Natural killer cell (primary cell): ENCODE measurements around the gene BTBD19. TPM values are rescaled to one million over a fixed set of nuclear protein-coding genes. Genes with fewer than 3 reads are reported as not detected.

Source experiments
- ATAC-seq, 3 donors: fragments of 150-1000 bp in 2 of 3; fragments of 200-7000 bp in 1 of 3; cut with Tn5 transposase; 1 replicate in 1 of 3; 2 replicates in 2 of 3; pipeline ENCODE4 v1.10.0; 2021; ENCODE audit warnings: mild to moderate bottlenecking in 2 of 3, moderate library complexity in 2 of 3
- DNase-seq, 2 donors: peaks; one replicate each; pipeline versions ENCODE4 v3.0.0 to v3.0.0-alpha.2; 2013 to 2021; ENCODE audit warnings: mixed read lengths in 1 of 2
- H3K27ac ChIP-seq: one replicate; pipeline ENCODE4 v1.5.1; 2013; ENCODE audit warnings: mild to moderate bottlenecking, low read length
- H3K27me3 ChIP-seq: one replicate; pipeline ENCODE4 v1.6.1; 2013; ENCODE audit warnings: low read length; ENCODE audit not compliant: control insufficient read depth, insufficient read depth
- H3K36me3 ChIP-seq: one replicate; pipeline ENCODE4 v1.6.1; 2013; ENCODE audit warnings: low read length; ENCODE audit not compliant: control insufficient read depth, insufficient read depth
- H3K4me1 ChIP-seq: one replicate; pipeline ENCODE4 v1.6.1; 2013; ENCODE audit warnings: low read length; ENCODE audit not compliant: control insufficient read depth, insufficient read depth
- H3K4me3 ChIP-seq: one replicate; pipeline ENCODE4 v1.5.1; 2013; ENCODE audit warnings: low read length
- H3K9me3 ChIP-seq: one replicate; pipeline ENCODE4 v1.6.1; 2013; ENCODE audit warnings: low read length; ENCODE audit not compliant: control insufficient read depth, insufficient read depth
- H3K27ac Mint-ChIP-seq, 2 donors: one replicate each; pipeline ENCODE4 v1.8.0; 2022; ENCODE audit warnings: mild to moderate bottlenecking in 2 of 2, mixed read lengths in 2 of 2, moderate library complexity in 1 of 2
- H3K27me3 Mint-ChIP-seq, 2 donors: one replicate each; pipeline ENCODE4 v1.8.0; 2022; ENCODE audit warnings: low read depth in 2 of 2, mixed read lengths in 2 of 2
- H3K36me3 Mint-ChIP-seq: one replicate; pipeline ENCODE4 v1.8.0; 2022; ENCODE audit warnings: mixed read lengths
- H3K4me1 Mint-ChIP-seq, 2 donors: one replicate each; pipeline ENCODE4 v1.8.0; 2022; ENCODE audit warnings: mixed read lengths in 2 of 2
- H3K4me3 Mint-ChIP-seq: one replicate; pipeline ENCODE4 v1.8.0; 2022; ENCODE audit warnings: mild to moderate bottlenecking, moderate library complexity, mixed read lengths
- H3K9me3 Mint-ChIP-seq, 2 donors: one replicate each; pipeline ENCODE4 v1.8.0; 2022; ENCODE audit warnings: mixed read lengths in 2 of 2
- WGBS: methylation state at CpG from one replicate; pipeline ENCODE4 v1.1.7; 2013; ENCODE audit warnings: missing lambda C conversion rate; ENCODE audit not compliant: insufficient coverage; 5-methylcytosine and 5-hydroxymethylcytosine counted together
- intact Hi-C: fragments of 100-400 bp; cut with micrococcal nuclease; formaldehyde crosslinking; loops from one replicate; pipeline ENCODE4 v1.14.2; 2022
- total RNA-seq, 4 donors: library from RNA; stranded (reverse); fragments of 120-200 nt in 1 of 4; gene quantifications; one replicate each; pipeline versions ENCODE4 v1.2.3 to v1.2.4, GENCODE V29; 2013 to 2022
- TF ChIP-seq, protein P1 (sequence below): fragments of 200-600 bp; IDR thresholded peaks from one replicate; pipeline ENCODE4 v1.8.0; 2022; ENCODE audit warnings: antibody characterized with exemption

The BTBD19 gene
- total RNA-seq, 3 donors from 2014 or later (not counting 1 experiment from before 2014, with no cell fraction given), result 4.4 to 5.7 (median 4.9) TPM

GRCh38 chr1:44830900-44831304 lies 22.6 kb downstream of the BTBD19 start:
- no peak for DNase-seq
- H3K27ac Mint-ChIP-seq, result no peak overlapping the region
- H3K4me1 ChIP-seq, result peaks cover 14% of the 10 kb centered on the region
- H3K4me1 Mint-ChIP-seq, result peaks cover 5% of the 10 kb centered on the region in 2 donors
- no peak overlapping the region for H3K27ac ChIP-seq
- H3K9me3 Mint-ChIP-seq, result no peaks in the 10 kb centered on the region
- H3K27me3 ChIP-seq, result no peaks in the 10 kb centered on the region
- ATAC-seq, result no peak
- no peak overlapping the region for H3K4me3 Mint-ChIP-seq
- H3K36me3 Mint-ChIP-seq, result no peaks in the 10 kb centered on the region
- 93% methylated on average over 10 of the region's 10 CpGs for WGBS
- intact Hi-C loops, result no loop called here
- peaks cover 0 to 4% of the 10 kb centered on the region in 2 donors for H3K27me3 Mint-ChIP-seq
- H3K4me3 ChIP-seq, result no peak overlapping the region
- TF ChIP-seq, protein P1, sequence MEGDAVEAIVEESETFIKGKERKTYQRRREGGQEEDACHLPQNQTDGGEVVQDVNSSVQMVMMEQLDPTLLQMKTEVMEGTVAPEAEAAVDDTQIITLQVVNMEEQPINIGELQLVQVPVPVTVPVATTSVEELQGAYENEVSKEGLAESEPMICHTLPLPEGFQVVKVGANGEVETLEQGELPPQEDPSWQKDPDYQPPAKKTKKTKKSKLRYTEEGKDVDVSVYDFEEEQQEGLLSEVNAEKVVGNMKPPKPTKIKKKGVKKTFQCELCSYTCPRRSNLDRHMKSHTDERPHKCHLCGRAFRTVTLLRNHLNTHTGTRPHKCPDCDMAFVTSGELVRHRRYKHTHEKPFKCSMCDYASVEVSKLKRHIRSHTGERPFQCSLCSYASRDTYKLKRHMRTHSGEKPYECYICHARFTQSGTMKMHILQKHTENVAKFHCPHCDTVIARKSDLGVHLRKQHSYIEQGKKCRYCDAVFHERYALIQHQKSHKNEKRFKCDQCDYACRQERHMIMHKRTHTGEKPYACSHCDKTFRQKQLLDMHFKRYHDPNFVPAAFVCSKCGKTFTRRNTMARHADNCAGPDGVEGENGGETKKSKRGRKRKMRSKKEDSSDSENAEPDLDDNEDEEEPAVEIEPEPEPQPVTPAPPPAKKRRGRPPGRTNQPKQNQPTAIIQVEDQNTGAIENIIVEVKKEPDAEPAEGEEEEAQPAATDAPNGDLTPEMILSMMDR, result no peak
- no peaks in the 10 kb centered on the region for H3K36me3 ChIP-seq
- no peaks in the 10 kb centered on the region for H3K9me3 ChIP-seq

GRCh38 chr1:44831516-44831915 lies 23.2 kb downstream of the BTBD19 start:
- Mint-ChIP-seq H3K27me3 (peaks cover 0 to under 1% of the 10 kb centered on the region in 2 donors), H3K36me3 (no peaks in the 10 kb centered on the region), H3K9me3 (no peaks in the 10 kb centered on the region), H3K4me1 (peaks cover 7% of the 10 kb centered on the region in 2 donors), H3K27ac (no peak overlapping the region), H3K4me3 (no peak overlapping the region)
- Histone ChIP-seq H3K4me3 (no peak overlapping the region), H3K27me3 (no peaks in the 10 kb centered on the region), H3K9me3 (no peaks in the 10 kb centered on the region), H3K36me3 (no peaks in the 10 kb centered on the region), H3K27ac (no peak overlapping the region), H3K4me1 (peaks cover 17% of the 10 kb centered on the region)
- ATAC-seq (no peak), DNase-seq (no peak)
- intact Hi-C loops, result no loop called here
- TF ChIP-seq, protein P1, result no peak
- 57% methylated on average over 9 of the region's 9 CpGs for WGBS

DNA sequence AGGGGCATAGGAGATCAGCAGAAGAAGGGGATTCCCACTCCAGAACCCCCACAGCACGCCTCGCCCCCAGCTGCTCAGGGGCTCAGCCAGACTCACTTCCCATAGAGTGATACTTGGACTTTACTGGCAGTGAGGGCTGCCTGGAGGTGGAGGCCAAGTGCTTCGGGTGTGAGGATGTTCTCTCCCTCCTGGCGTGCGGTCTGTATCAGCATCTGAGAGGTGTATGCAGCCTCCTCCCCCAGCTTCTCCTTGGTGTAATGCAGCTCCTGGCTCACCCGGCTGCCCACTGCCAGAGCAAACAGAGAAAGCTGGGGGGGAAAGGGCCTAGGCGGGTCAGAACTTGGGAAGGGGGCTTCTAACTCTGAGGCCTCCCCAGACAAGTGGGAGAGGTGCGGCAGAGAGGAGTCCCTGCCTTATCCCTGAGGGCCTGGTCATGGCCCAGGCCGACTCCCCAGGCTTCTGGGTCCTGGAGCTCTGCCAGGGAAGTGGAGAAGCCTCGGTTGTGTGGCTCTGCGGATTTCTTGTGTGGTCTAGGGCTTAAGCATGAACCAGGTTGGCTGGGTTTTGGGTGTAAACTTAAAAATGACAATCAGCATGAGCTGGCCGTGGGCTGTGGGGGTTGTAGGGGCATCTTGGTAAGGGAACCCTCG lies 23.9 kb downstream of the BTBD19 start:
- no peak overlapping the region for H3K4me3 ChIP-seq
- Mint-ChIP-seq H3K9me3 (no peaks in the 10 kb centered on the region), H3K27ac (no peak overlapping the region), H3K4me3 (no peak overlapping the region), H3K27me3 (no peaks in the 10 kb centered on the region), H3K4me1 (peaks cover 7% of the 10 kb centered on the region in 2 donors), H3K36me3 (no peaks in the 10 kb centered on the region)
- DNase-seq (no peak), ATAC-seq (no peak)
- 65% methylated on average over 13 of the region's 13 CpGs for WGBS
- intact Hi-C loops, result no loop called here
- no peaks in the 10 kb centered on the region for H3K36me3 ChIP-seq
- H3K27ac ChIP-seq, result no peak overlapping the region
- TF ChIP-seq, protein P1, result no peak
- no peaks in the 10 kb centered on the region for H3K9me3 ChIP-seq
- H3K4me1 ChIP-seq, result peaks cover 12% of the 10 kb centered on the region
- no peaks in the 10 kb centered on the region for H3K27me3 ChIP-seq

DNA sequence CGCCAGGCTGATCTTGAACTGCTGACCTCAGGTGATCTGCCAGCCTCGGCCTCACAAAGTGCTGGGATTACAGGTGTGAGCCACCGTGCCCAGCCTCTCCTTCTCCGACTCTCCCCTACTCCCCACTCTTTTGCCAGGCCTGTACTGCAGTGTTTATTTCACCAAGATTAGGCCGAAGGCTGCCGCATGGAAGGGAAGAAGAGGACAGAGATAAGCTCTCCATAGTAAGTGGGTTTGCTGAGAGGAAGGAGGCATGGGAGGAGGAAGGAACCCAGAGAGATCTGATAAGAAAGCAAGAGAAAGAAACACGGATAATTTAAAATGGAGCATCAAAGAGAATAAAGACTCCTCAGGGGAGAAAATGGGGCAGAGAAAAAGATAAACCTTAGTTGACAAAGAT lies 26.0 kb downstream of the BTBD19 start:
- TF ChIP-seq, protein P1, result no peak
- no peak for DNase-seq
- Mint-ChIP-seq H3K36me3 (no peaks in the 10 kb centered on the region), H3K4me1 (peaks cover 7% of the 10 kb centered on the region in 2 donors), H3K9me3 (no peaks in the 10 kb centered on the region), H3K27me3 (peaks cover 0 to 2% of the 10 kb centered on the region in 2 donors), H3K4me3 (no peak overlapping the region), H3K27ac (no peak overlapping the region)
- no peaks in the 10 kb centered on the region for H3K27me3 ChIP-seq
- H3K27ac ChIP-seq, result no peak overlapping the region
- intact Hi-C loops, result no loop called here
- no peaks in the 10 kb centered on the region for H3K36me3 ChIP-seq
- peaks cover 11% of the 10 kb centered on the region for H3K4me1 ChIP-seq
- H3K4me3 ChIP-seq, result no peak overlapping the region
- no peak for ATAC-seq
- no peaks in the 10 kb centered on the region for H3K9me3 ChIP-seq
- WGBS, result 45% methylated on average over 7 of the region's 7 CpGs
